Measurements from ENCODE around the gene FLT3. TPM values are rescaled to one million over a fixed set of nuclear protein-coding genes. Genes with fewer than 3 reads are reported as not detected.
"Not testable (repeated sequence)": the region's sequence is repeated elsewhere in the genome, so short reads cannot be mapped to it uniquely, and the experiment has no call there.

The FLT3 gene
- total RNA-seq, 2 donors from 2014 or later: 0.12 to 0.26 TPM

DNA sequence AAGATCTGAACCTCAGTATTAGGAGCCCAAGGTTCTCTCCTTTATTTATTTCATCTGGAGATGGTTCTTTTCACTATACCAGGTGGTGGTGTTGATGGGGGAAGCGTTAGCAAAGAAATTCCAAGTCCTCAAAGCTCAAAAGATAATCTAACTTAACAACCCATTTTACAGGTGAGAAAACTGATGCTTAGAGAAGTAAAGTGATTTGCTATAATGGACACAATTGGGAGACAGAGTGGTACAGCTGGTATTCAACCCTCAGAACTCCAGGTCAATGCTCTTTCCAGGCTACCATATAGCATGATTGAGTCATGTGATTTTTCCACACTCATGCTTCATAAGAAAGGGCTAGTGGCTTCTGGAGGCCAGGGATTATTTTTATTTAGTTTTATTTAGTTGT lies 86.9 kb downstream of the FLT3 start:
- intact Hi-C loops (cut with DNase I): no loop called here
- ATAC-seq (no peak), DNase-seq (no peak)

- intact Hi-C loops (cut with DNase I): no loop called here
- no peak for ATAC-seq
Measured at GRCh38 chr13:28012896-28013295, 87.5 kb downstream of the FLT3 start.

GRCh38 chr13:28012383-28012782 lies 88.0 kb downstream of the FLT3 start:
- intact Hi-C loops (cut with DNase I): no loop called here
- ATAC-seq (no peak), DNase-seq (no peak)

More at GRCh38 chr13:28012896-28013295, 87.5 kb downstream of the FLT3 start:
- DNase-seq: no peak

DNA sequence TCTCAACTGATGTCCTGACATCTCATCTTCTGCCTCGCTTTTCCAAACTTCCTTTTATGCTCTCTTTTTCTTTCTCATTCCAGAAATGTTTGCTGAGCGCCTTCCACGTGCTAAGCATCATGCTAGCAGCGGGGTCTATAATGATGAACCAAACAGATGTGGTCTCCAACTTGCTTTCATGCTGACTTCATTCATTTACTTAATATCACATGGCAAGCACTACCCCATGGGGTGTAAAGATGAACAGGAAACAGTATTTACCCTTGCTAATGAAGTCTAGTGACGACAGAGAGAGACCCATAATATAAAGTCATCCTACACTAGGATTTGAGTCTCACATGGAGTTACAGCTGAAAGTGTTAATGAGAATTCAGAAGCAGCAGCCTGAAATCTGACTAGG lies 90.3 kb downstream of the FLT3 start:
- DNase-seq (no peak), ATAC-seq (no peak)
- intact Hi-C loops (cut with DNase I): no loop called here

- DNase-seq; intact Hi-C loops (cut with DNase I); ATAC-seq: not testable (repeated sequence)
Measured at GRCh38 chr13:28005016-28005415, 95.4 kb downstream of the FLT3 start.

DNA sequence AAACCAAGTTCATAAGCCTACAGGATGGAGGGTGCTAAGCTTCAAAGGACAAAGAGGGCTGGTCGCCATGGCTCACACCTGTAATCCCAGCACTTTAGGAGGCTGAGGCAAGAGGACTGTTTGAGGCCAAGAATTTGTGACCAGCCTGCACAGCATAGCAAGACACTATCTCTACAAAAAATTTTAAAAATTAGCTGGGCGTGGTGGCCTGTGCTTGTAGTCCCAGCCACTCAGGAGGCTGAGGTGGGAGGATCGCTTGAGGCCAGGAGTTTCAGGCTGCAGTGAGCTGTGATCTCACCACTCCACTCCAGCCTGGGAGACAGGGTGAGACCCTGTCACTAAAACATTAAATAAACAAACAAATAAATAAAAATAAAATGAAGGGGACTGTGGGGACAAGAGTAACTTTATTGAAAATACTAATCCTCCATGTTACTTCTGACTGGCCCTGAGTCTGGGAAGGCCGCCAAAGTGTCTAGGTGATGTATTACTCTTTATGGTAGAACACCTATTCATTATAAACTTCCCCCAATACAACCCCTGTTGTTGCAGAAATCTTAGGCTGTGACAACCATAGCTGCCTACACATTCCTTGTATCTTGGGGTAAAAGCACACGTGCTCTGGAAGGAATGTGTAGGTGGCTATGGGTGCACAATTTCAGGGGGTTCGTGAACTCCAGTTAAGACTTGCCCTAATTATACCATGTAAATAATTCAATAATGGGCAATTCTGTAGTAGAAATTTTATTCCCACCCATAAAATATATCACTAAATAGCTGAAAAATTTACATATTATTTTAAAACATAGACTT lies 97.3 kb downstream of the FLT3 start:
- no peak for ATAC-seq
- no peak for DNase-seq
- intact Hi-C loops (cut with DNase I): no loop called here

DNA sequence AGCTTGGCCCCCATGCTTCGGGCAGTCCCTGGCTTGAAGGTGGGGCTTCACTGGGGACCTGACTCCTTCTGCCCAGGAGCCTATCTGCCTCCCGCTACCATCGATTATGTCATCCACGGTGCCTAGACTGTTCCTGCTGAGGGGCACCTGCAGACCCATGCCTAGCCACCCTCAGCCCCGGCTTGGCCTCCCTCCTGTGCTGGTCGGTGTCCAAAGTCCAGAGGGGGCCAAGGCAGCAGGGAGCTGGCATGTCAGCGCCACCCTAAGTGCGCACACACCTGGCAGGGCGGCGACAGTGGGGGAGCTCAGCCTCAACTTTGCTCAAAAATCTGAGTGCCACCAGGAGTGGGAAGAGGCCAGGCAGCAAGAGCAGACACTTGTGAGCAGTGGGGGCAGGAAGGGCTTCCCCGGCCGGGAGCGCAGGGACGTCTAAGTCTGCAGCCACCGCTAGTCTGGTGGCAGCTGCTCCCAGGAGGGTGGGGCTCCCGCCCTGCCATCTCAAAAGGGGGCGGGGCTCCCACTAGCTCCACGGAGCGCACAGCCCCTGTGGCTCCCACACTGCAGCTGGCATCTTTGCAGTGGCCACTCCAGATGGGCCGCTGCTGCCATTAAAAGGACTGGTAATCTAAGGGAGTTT lies 98.4 kb downstream of the FLT3 start:
- intact Hi-C loops (cut with DNase I): no loop called here

DNA sequence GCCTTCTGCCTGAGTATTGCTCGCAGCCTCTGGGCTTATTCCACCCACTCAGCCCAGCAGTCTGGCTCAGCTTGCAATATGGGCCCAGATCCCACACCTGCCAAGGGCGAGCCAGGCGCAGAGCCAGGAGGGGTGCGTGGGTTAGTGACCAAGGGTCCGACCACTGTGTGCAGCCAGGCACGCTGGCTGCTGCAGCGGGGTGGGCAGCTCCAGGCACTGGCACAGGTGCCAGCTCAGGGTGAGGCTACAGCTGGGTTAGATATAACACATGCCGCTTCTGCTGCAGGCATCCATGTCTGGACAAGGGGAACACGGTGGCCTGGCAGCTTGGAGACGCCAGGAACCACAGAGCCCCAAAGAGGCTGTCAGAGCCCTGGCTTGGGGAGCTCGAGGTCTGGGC lies 99.3 kb downstream of the FLT3 start:
- intact Hi-C loops (cut with DNase I): no loop called here
- ATAC-seq (peak in 1 of 2 donors; percentile 41), DNase-seq (no peak)

More for the DNA sequence above, 98.4 kb downstream of the FLT3 start:
- no peak for DNase-seq
- ATAC-seq: no peak

GRCh38 chr13:28000567-28000966 lies 99.8 kb downstream of the FLT3 start:
- intact Hi-C loops (cut with DNase I): no loop called here
- ATAC-seq (no peak), DNase-seq (no peak)

- intact Hi-C loops (cut with DNase I): no loop called here
- ATAC-seq (peak; percentile 90 to 93), DNase-seq (peak; percentile 55)
Measured at GRCh38 chr13:27997904-27998522, 102.4 kb downstream of the FLT3 start.

- intact Hi-C loops (cut with DNase I): no loop called here
- ATAC-seq: no peak
Measured at GRCh38 chr13:27991881-27992280, 108.5 kb downstream of the FLT3 start.

DNA sequence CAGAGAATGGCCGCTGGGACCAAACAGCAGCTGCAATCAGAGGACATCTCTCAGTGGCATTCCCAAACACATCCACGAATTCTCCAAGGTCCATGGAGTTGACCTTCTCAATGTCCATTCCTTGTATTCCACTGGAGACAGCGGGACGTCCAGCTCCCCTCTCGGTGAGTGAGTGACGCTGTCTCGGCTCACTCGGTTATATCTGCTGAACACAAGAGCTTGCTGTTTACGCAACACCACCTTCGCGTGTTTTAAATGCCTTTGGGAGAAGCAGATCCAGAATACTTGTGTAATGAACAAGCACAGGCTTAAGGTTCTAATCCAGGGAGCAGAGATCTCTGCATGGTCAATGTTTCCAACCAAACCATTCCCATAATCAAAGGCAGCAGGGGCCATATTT lies 111.9 kb downstream of the FLT3 start, which contains the start of gene URAD:
Gene URAD, minus strand, starts transcription at position 174 of the 400 bp plus-strand sequence. Its CDS starts 56 bp downstream, at position 118.
- ATAC-seq: no peak
- intact Hi-C loops (cut with DNase I): loop anchor here in 1 of 2 donors (10.0 kb wide), 1 partner anchor 454 kb away; no protein-coding TSS in a partner anchor
- DNase-seq: no peak

More at GRCh38 chr13:27991881-27992280, 108.5 kb downstream of the FLT3 start:
- DNase-seq: no peak

DNA sequence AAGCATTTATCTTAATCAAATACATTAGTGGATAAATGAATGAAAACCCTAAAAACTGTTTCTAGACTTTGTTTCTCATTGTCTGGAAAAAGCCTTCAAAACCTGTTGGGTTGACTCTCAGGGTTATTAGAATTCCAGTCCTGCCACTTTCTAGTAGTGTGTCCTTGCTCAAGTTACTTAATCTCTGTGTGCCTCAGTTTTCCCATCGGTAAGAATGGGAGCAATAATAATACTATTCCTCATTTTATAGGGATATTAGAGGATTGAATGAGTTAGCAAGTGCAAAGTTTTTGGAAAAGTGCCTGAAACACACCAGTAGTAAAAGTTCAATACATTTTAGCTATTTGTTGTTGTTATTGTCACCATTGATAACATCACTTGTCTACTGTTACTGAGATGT lies 114.8 kb downstream of the FLT3 start:
- intact Hi-C loops (cut with DNase I): loop anchor here in 1 of 2 donors (2.0 to 10.0 kb wide), 2 partner anchors 157 to 451 kb away; no protein-coding TSS in a partner anchor
- DNase-seq: no peak

DNA sequence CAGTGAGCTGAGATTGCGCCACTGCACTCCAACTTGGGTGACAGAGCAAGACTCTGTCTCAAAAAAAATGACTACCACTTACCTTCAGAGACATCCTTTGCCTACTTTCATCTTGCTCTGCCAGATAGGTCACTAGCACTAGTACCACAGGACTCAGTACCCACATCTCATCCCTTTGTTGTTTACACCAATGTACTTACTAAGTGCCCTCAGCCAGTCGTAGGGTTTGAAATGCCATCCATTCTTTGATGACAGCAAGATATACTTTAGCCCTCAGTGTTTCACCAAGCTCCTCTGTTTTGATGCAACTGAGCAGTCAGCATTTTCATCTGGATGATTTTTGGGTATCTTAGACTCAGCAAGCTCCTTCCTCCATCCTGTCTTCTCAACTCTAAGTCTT lies 118.0 kb downstream of the FLT3 start:
- intact Hi-C loops (cut with DNase I): loop anchor here in 1 of 2 donors (5.0 to 10.0 kb wide), 2 partner anchors 448 to 610 kb away; no protein-coding TSS in a partner anchor
- DNase-seq (no peak), ATAC-seq (no peak)

More for the DNA sequence above, 114.8 kb downstream of the FLT3 start:
- no peak for ATAC-seq

- DNase-seq (no peak), ATAC-seq (no peak)
- intact Hi-C loops (cut with DNase I): loop anchor here in 1 of 2 donors (5.0 to 10.0 kb wide), 2 partner anchors 446 to 609 kb away; no protein-coding TSS in a partner anchor
Measured at GRCh38 chr13:27981006-27981708, 119.2 kb downstream of the FLT3 start.

- DNase-seq: no peak
- intact Hi-C loops (cut with DNase I): loop anchor here in 1 of 2 donors (5.0 to 10.0 kb wide), 2 partner anchors 446 to 608 kb away; no protein-coding TSS in a partner anchor
- ATAC-seq: no peak
Measured at GRCh38 chr13:27980280-27980998, 119.9 kb downstream of the FLT3 start.

DNA sequence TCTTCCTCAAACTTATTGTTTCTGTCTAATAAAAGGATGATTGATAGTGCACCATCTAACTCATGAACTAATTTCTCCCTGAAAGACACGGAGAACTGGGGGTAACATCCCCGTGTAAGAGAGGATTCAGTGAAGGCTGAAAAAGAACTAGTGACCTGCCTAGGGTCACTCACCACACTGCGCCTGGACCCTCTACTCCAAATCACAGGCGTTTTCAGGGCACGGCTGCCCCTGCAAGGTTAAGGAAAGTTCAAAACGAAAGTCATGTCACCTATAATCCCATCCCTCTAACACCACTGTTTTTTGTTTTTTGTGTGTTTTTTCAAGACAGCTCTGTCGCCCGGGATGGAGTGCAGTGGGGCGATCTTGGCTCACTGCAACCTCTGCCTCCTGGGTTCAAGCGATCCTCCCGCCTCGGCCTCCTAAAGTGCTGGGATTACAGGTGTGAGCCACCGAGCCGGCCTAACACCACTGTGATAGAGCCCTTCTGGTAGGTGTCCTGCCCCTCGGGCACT lies 120.6 kb downstream of the FLT3 start:
- no peak for ATAC-seq
- DNase-seq: no peak
- intact Hi-C loops (cut with DNase I): loop anchor here (5.0 to 10.0 kb wide), 3 partner anchors 148 to 608 kb away; no protein-coding TSS in a partner anchor

Data from left cardiac atrium (tissue), 4 donors.